H9 (cell line): ENCODE data around the gene ASCC1. TPM values are rescaled to one million over a fixed set of nuclear protein-coding genes. Genes with fewer than 3 reads are reported as not detected.

Source experiments
- DNase-seq: peaks from one replicate; pipeline ENCODE4 v3.0.0-alpha.2; 2017
- H2AFZ ChIP-seq: one replicate; pipeline ENCODE4 v1.6.1; 2013; ENCODE audit warnings: mild to moderate bottlenecking, low read length, control low read depth, moderate library complexity
- H2AK5ac ChIP-seq: 2 replicates; pipeline ENCODE4 v1.6.1; 2013; ENCODE audit warnings: low read length, control low read depth, mixed read lengths; ENCODE audit not compliant: insufficient read length
- H2BK120ac ChIP-seq: one replicate; pipeline ENCODE4 v1.6.1; 2013; ENCODE audit warnings: low read depth, mild to moderate bottlenecking, low read length, control low read depth, inconsistent platforms; ENCODE audit not compliant: poor library complexity, severe bottlenecking
- H2BK12ac ChIP-seq: 2 replicates; pipeline ENCODE4 v1.6.1; 2013; ENCODE audit warnings: low read length, control low read depth, mixed read lengths, low read depth; ENCODE audit not compliant: insufficient read length
- H2BK15ac ChIP-seq: 2 replicates; pipeline ENCODE4 v1.6.1; 2013; ENCODE audit warnings: low read depth, low read length, control low read depth
- H2BK20ac ChIP-seq: one replicate; pipeline ENCODE4 v1.6.1; 2013; ENCODE audit warnings: low read depth, mild to moderate bottlenecking, low read length, control low read depth, inconsistent platforms; ENCODE audit not compliant: poor library complexity, severe bottlenecking
- H2BK5ac ChIP-seq: 2 replicates; pipeline ENCODE4 v1.6.1; 2013; ENCODE audit warnings: low read length, control low read depth, mixed read lengths; ENCODE audit not compliant: insufficient read length
- H3K14ac ChIP-seq: 2 replicates; pipeline ENCODE4 v1.6.1; 2013; ENCODE audit warnings: low read length, control low read depth; ENCODE audit not compliant: insufficient read depth
- H3K18ac ChIP-seq: 2 replicates; pipeline ENCODE4 v1.6.1; 2013; ENCODE audit warnings: low read depth, mild to moderate bottlenecking, mixed read lengths, low read length, control low read depth; ENCODE audit not compliant: insufficient read length
- H3K23ac ChIP-seq: 2 replicates; pipeline ENCODE4 v1.6.1; 2013; ENCODE audit warnings: low read length, control low read depth, mixed read lengths, low read depth; ENCODE audit not compliant: insufficient read length
- H3K23me2 ChIP-seq: 2 replicates; pipeline ENCODE4 v1.6.1; 2013; ENCODE audit warnings: low read depth, mild to moderate bottlenecking, mixed read lengths, low read length, control low read depth; ENCODE audit not compliant: insufficient read length, poor library complexity, severe bottlenecking
- H3K27ac ChIP-seq: 2 replicates; pipeline ENCODE4 v1.5.1; 2013; ENCODE audit warnings: low read length, control low read depth, mixed read lengths, low read depth; ENCODE audit not compliant: insufficient read length
- H3K27me3 ChIP-seq: 2 replicates; pipeline ENCODE4 v1.6.1; 2013; ENCODE audit warnings: low read length, control low read depth, inconsistent platforms; ENCODE audit not compliant: insufficient read depth
- H3K4ac ChIP-seq: 2 replicates; pipeline ENCODE4 v1.6.1; 2013; ENCODE audit warnings: low read depth, mild to moderate bottlenecking, control low read depth, inconsistent platforms, low read length, moderate library complexity
- H3K4me1 ChIP-seq: 2 replicates; pipeline ENCODE4 v1.6.1; 2013; ENCODE audit warnings: low read length, control low read depth, inconsistent platforms; ENCODE audit not compliant: insufficient read depth
- H3K4me2 ChIP-seq: 2 replicates; pipeline ENCODE4 v1.6.1; 2013; ENCODE audit warnings: low read length, control low read depth, mixed read lengths; ENCODE audit not compliant: insufficient read length, insufficient read depth
- H3K56ac ChIP-seq: 2 replicates; pipeline ENCODE4 v1.6.1; 2013; ENCODE audit warnings: low read depth, mild to moderate bottlenecking, mixed read lengths, low read length, control low read depth; ENCODE audit not compliant: insufficient read length
- H3K79me1 ChIP-seq: 2 replicates; pipeline ENCODE4 v1.6.1; 2013; ENCODE audit warnings: low read depth, mild to moderate bottlenecking, moderate library complexity, low read length, control low read depth, inconsistent platforms; ENCODE audit not compliant: insufficient read depth, poor library complexity, severe bottlenecking
- H3K79me2 ChIP-seq: 2 replicates; pipeline ENCODE4 v1.6.1; 2013; ENCODE audit warnings: low read length, control low read depth, inconsistent platforms; ENCODE audit not compliant: insufficient read depth
- H3K9ac ChIP-seq: 2 replicates; pipeline ENCODE4 v1.6.1; 2013; ENCODE audit warnings: low read length, control low read depth, mixed read lengths; ENCODE audit not compliant: insufficient read length; ENCODE audit errors: extremely low read depth
- H3K9me3 ChIP-seq: one replicate; pipeline ENCODE4 v1.6.1; 2013; ENCODE audit warnings: low read depth, low read length, inconsistent platforms; ENCODE audit not compliant: control insufficient read depth
- H3T11ph ChIP-seq: one replicate; pipeline ENCODE4 v1.6.1; 2013; ENCODE audit warnings: mild to moderate bottlenecking, low read length, control low read depth, inconsistent platforms
- H4K20me1 ChIP-seq: one replicate; pipeline ENCODE4 v1.6.1; 2013; ENCODE audit not compliant: control insufficient read depth, insufficient read length, insufficient read depth
- H4K5ac ChIP-seq: 2 replicates; pipeline ENCODE4 v1.6.1; 2013; ENCODE audit warnings: low read depth, mild to moderate bottlenecking, mixed read lengths, low read length, control low read depth; ENCODE audit not compliant: insufficient read length
- H4K8ac ChIP-seq: replicated peaks from 2 replicates; pipeline ENCODE4 v1.6.1; 2013; ENCODE audit warnings: low read length, control low read depth, mixed read lengths, low read depth; ENCODE audit not compliant: insufficient read length
- H4K91ac ChIP-seq: 2 replicates; pipeline ENCODE4 v1.6.1; 2013; ENCODE audit warnings: low read depth, mild to moderate bottlenecking, moderate library complexity, mixed read lengths, low read length, control low read depth; ENCODE audit not compliant: insufficient read length
- H3K27ac Mint-ChIP-seq, 3 experiments: 2 replicates in 2 of 3; 3 replicates in 1 of 3; pipeline ENCODE4 v1.8.0; 2020 to 2021; ENCODE audit warnings: mixed read lengths in 3 of 3, mild to moderate bottlenecking in 1 of 3, moderate library complexity in 1 of 3
- H3K27me3 Mint-ChIP-seq: 2 replicates; pipeline ENCODE4 v1.8.0; 2021; ENCODE audit warnings: low read depth, mild to moderate bottlenecking, moderate library complexity, mixed read lengths
- H3K36me3 Mint-ChIP-seq, 3 experiments: 2 replicates in 2 of 3; 3 replicates in 1 of 3; pipeline ENCODE4 v1.8.0; 2020 to 2021; ENCODE audit warnings: low read depth in 3 of 3, mixed read lengths in 3 of 3; ENCODE audit not compliant: insufficient read depth in 1 of 3
- H3K4me1 Mint-ChIP-seq, 2 experiments: 2 replicates each; pipeline ENCODE4 v1.8.0; 2020; ENCODE audit warnings: mixed read lengths in 2 of 2
- H3K4me3 Mint-ChIP-seq, 2 experiments: 2 replicates in 1 of 2; 3 replicates in 1 of 2; pipeline ENCODE4 v1.8.0; 2020 to 2021; ENCODE audit warnings: mild to moderate bottlenecking in 2 of 2, mixed read lengths in 2 of 2, moderate library complexity in 1 of 2
- H3K9me3 Mint-ChIP-seq, 2 experiments: 2 replicates in 1 of 2; 3 replicates in 1 of 2; pipeline ENCODE4 v1.8.0; 2020; ENCODE audit warnings: mild to moderate bottlenecking in 2 of 2, mixed read lengths in 2 of 2, moderate library complexity in 1 of 2
- WGBS: extraction: QIAGEN DNeasy Blood & Tissue Kit; methylation state at CpG from one replicate; pipeline ENCODE4 v1.1.7; 2013; ENCODE audit warnings: missing lambda C conversion rate, low lambda C conversion rate, mixed read lengths; ENCODE audit not compliant: insufficient read length; ENCODE audit errors: extremely low coverage; 5-methylcytosine and 5-hydroxymethylcytosine counted together
- total RNA-seq: library from RNA; stranded (reverse); gene quantifications from 2 replicates; pipeline ENCODE4 v1.2.1, GENCODE V29; 2021
- TF ChIP-seq, protein P1 (sequence below): fragments of 200-600 bp; sonication (generic); conservative IDR thresholded peaks from 3 replicates; pipeline ENCODE4 v1.8.0; 2021; ENCODE audit warnings: antibody characterized with exemption, mild to moderate bottlenecking

Gene ASCC1
- total RNA-seq, 1 experiment from 2014 or later = 41.2 TPM

GRCh38 chr10:72123616-72124015 lies 92.5 kb downstream of the ASCC1 start:
- Histone ChIP-seq H3K4me2 (no peak overlapping the region), H3K79me2 (no peaks in the 10 kb centered on the region), H2BK20ac (no peak overlapping the region), H3K79me1 (no peaks in the 10 kb centered on the region), H4K8ac (no peak overlapping the region), H2AK5ac (no peak overlapping the region), H2BK120ac (no peak overlapping the region), H3K27me3 (no peaks in the 10 kb centered on the region), H3T11ph (no peak overlapping the region), H3K9ac (no peak overlapping the region), H3K9me3 (no peaks in the 10 kb centered on the region), H2BK5ac (no peak overlapping the region), H3K4ac (no peak overlapping the region), H2BK12ac (no peak overlapping the region), H3K23ac (no peak overlapping the region), H3K27ac (no peak overlapping the region), H3K18ac (no peak overlapping the region), H3K14ac (no peak overlapping the region), H4K5ac (no peak overlapping the region), H3K56ac (no peak overlapping the region), H3K4me1 (no peaks in the 10 kb centered on the region), H3K23me2 (no peaks in the 10 kb centered on the region), H4K20me1 (no peaks in the 10 kb centered on the region), H2BK15ac (no peak overlapping the region), H2AFZ (no peak overlapping the region), H4K91ac (no peak overlapping the region)
- WGBS = no CpG with 5 or more reads among the region's 4 CpGs
- H3K4me1 Mint-ChIP-seq = peaks cover 12 to 14% of the 10 kb centered on the region in 2 experiments
- no peaks in the 10 kb centered on the region for H3K27me3 Mint-ChIP-seq
- H3K27ac Mint-ChIP-seq = no peak overlapping the region
- DNase-seq = no peak
- TF ChIP-seq, protein P1, sequence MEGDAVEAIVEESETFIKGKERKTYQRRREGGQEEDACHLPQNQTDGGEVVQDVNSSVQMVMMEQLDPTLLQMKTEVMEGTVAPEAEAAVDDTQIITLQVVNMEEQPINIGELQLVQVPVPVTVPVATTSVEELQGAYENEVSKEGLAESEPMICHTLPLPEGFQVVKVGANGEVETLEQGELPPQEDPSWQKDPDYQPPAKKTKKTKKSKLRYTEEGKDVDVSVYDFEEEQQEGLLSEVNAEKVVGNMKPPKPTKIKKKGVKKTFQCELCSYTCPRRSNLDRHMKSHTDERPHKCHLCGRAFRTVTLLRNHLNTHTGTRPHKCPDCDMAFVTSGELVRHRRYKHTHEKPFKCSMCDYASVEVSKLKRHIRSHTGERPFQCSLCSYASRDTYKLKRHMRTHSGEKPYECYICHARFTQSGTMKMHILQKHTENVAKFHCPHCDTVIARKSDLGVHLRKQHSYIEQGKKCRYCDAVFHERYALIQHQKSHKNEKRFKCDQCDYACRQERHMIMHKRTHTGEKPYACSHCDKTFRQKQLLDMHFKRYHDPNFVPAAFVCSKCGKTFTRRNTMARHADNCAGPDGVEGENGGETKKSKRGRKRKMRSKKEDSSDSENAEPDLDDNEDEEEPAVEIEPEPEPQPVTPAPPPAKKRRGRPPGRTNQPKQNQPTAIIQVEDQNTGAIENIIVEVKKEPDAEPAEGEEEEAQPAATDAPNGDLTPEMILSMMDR = no peak
- no peaks in the 10 kb centered on the region for H3K9me3 Mint-ChIP-seq
- H3K4me3 Mint-ChIP-seq = no peak overlapping the region
- H3K36me3 Mint-ChIP-seq = peaks cover 0 to 2% (median 0%) of the 10 kb centered on the region in 3 experiments; a peak in 2 of 7 replicates
